Measurements from ENCODE around the gene NGDN. TPM values are rescaled to one million over a fixed set of nuclear protein-coding genes. Genes with fewer than 3 reads are reported as not detected.

NGDN gene
- total RNA-seq, 1 experiment from 2014 or later: 24.7 TPM

GRCh38 chr14:23449314-23449713 lies 20.2 kb upstream of the NGDN start:
- ATAC-seq: no peak
- Histone ChIP-seq H3K4me1 (ENCODE audit: control insufficient read depth, insufficient read depth, low read length) (no peaks in the 10 kb centered on the region), H3K4me3 (ENCODE audit: low read depth in 2 of 2, low read length in 2 of 2) (no peak overlapping the region), H3K27ac (ENCODE audit: low read length) (no peak overlapping the region), H3K9me3 (ENCODE audit: control insufficient read depth, insufficient read depth, low read depth, low read length) (no peaks in the 10 kb centered on the region), H3K36me3 (ENCODE audit: control insufficient read depth, insufficient read depth, low read length) (no peaks in the 10 kb centered on the region), H3K27me3 (ENCODE audit: control insufficient read depth, insufficient read depth, low read length) (peaks cover 2% of the 10 kb centered on the region)
- DNase-seq (ENCODE audit: low read depth, low spot score): no peak
- intact Hi-C loops (cut with micrococcal nuclease; ENCODE audit: unreplicated experiment) (loop anchor here (10.0 kb wide), 1 partner anchor 125 kb away; the partner anchor contains the start of gene PABPN1), in situ Hi-C loops (cut with HindIII; ENCODE audit: low pct_unique_long_range_greater_than_20kb, low sequenced_read_pairs) (no loop called here)
- POLR2A ChIA-PET: no interaction called here
- no TSS peak for BruUV-seq (replicated peaks)
- TF ChIP-seq SIN3A (IDR thresholded peaks at IDR 0.05; ENCODE audit: borderline replicate concordance, insufficient read depth, low read depth, low read length): no peak
- TF ChIP-seq TCF7L2 (IDR thresholded peaks at IDR 0.05; ENCODE audit: low read depth, low read length): no peak
- no peak for TF ChIP-seq POLR2AphosphoS5 (IDR thresholded peaks at IDR 0.05; ENCODE audit: low read depth, low read length)
- no peak for TF ChIP-seq REST (IDR thresholded peaks at IDR 0.05; ENCODE audit: insufficient read depth in 1 of 2, low read depth in 2 of 2, low read length in 1 of 2)
- no peak for TF ChIP-seq CTCF (IDR thresholded peaks at IDR 0.05)
- CTCF ChIA-PET: no interaction called here

- intact Hi-C loops (cut with micrococcal nuclease; ENCODE audit: unreplicated experiment) (no loop called here), in situ Hi-C loops (cut with HindIII; ENCODE audit: low pct_unique_long_range_greater_than_20kb, low sequenced_read_pairs) (no loop called here)
- H3K9me3 ChIP-seq (ENCODE audit: control insufficient read depth, insufficient read depth, low read depth, low read length): no peaks in the 10 kb centered on the region
- DNase-seq (ENCODE audit: low read depth, low spot score): no peak
- H3K4me1 ChIP-seq (ENCODE audit: control insufficient read depth, insufficient read depth, low read length): no peaks in the 10 kb centered on the region
- no peak for ATAC-seq
- CTCF ChIA-PET: no interaction called here
- TF ChIP-seq TCF7L2 (IDR thresholded peaks at IDR 0.05; ENCODE audit: low read depth, low read length): no peak
- TF ChIP-seq CTCF (IDR thresholded peaks at IDR 0.05): no peak
- no peak for TF ChIP-seq REST (IDR thresholded peaks at IDR 0.05; ENCODE audit: insufficient read depth in 1 of 2, low read depth in 2 of 2, low read length in 1 of 2)
- no peak for TF ChIP-seq POLR2AphosphoS5 (IDR thresholded peaks at IDR 0.05; ENCODE audit: low read depth, low read length)
- no peak for TF ChIP-seq SIN3A (IDR thresholded peaks at IDR 0.05; ENCODE audit: borderline replicate concordance, insufficient read depth, low read depth, low read length)
- no peak overlapping the region for H3K27ac ChIP-seq (ENCODE audit: low read length)
- peaks cover 2% of the 10 kb centered on the region for H3K27me3 ChIP-seq (ENCODE audit: control insufficient read depth, insufficient read depth, low read length)
- H3K4me3 ChIP-seq (ENCODE audit: low read depth in 2 of 2, low read length in 2 of 2): no peak overlapping the region
- POLR2A ChIA-PET: no interaction called here
- no TSS peak for BruUV-seq (replicated peaks)
- H3K36me3 ChIP-seq (ENCODE audit: control insufficient read depth, insufficient read depth, low read length): no peaks in the 10 kb centered on the region
Measured at GRCh38 chr14:23450379-23450778, 19.1 kb upstream of the NGDN start.

Data from Panc1 (cell line).